SK-N-SH treated with all-trans-retinoic acid at 6 μM for 48 hours (cell line): ENCODE data around the gene FUNDC2.

Experiments used
- ATAC-seq: fragments of 200-7000 bp; cut with Tn5 transposase; 3 replicates; pipeline ENCODE4 v1.9.1; 2020; ENCODE audit warnings: mild to moderate bottlenecking, moderate library complexity
- ARNTL ChIP-seq: fragments of 450-650 bp; formaldehyde crosslinking; IDR thresholded peaks from 2 replicates; pipeline ENCODE4 v1.5.0; 2020; ENCODE audit warnings: low read depth, mild to moderate bottlenecking, moderate library complexity, borderline replicate concordance
- BACH2 ChIP-seq: fragments of 250-450 bp; sonication (Bioruptor Pico); IDR thresholded peaks from 2 replicates; pipeline ENCODE4 v1.9.0; 2021; ENCODE audit warnings: mild to moderate bottlenecking, borderline replicate concordance
- CREB5 ChIP-seq: fragments of 250-450 bp; sonication (Bioruptor Pico); IDR thresholded peaks from 2 replicates; pipeline ENCODE4 v1.5.1; 2020; ENCODE audit warnings: low read depth, mild to moderate bottlenecking, moderate library complexity
- CSDC2 ChIP-seq: fragments of 250-450 bp; sonication (Bioruptor Pico); IDR thresholded peaks from 2 replicates; pipeline ENCODE4 v1.5.0; 2020; ENCODE audit warnings: mild to moderate bottlenecking, moderate library complexity
- CSRNP3 ChIP-seq: fragments of 250-450 bp; sonication (Bioruptor Pico); IDR thresholded peaks from 2 replicates; pipeline ENCODE4 v1.5.1; 2021; ENCODE audit warnings: mild to moderate bottlenecking, moderate library complexity
- ESRRG ChIP-seq: fragments of 250-450 bp; sonication (Bioruptor Pico); IDR thresholded peaks from 2 replicates; pipeline ENCODE4 v1.6.1; 2021; ENCODE audit warnings: mild to moderate bottlenecking
- GLIS3 ChIP-seq: fragments of 250-450 bp; sonication (Bioruptor Pico); IDR thresholded peaks from 2 replicates; pipeline ENCODE4 v1.5.0; 2020; ENCODE audit warnings: mild to moderate bottlenecking, moderate library complexity
- OSR1 ChIP-seq: fragments of 250-450 bp; sonication (Bioruptor Pico); IDR thresholded peaks from 2 replicates; pipeline ENCODE4 v1.8.0; 2022; ENCODE audit warnings: moderate library complexity, mild to moderate bottlenecking, inconsistent platforms
- PATZ1 ChIP-seq: fragments of 250-450 bp; sonication (Bioruptor Pico); IDR thresholded peaks from 2 replicates; pipeline ENCODE4 v1.8.0; 2020; ENCODE audit warnings: mild to moderate bottlenecking, moderate library complexity, borderline replicate concordance
- POU6F1 ChIP-seq: fragments of 250-450 bp; sonication (Bioruptor Pico); IDR thresholded peaks from 2 replicates; pipeline ENCODE4 v1.8.0; 2021; ENCODE audit warnings: low read depth, mild to moderate bottlenecking, moderate library complexity, borderline replicate concordance
- PPARA ChIP-seq: fragments of 250-450 bp; sonication (Bioruptor Pico); IDR thresholded peaks from 2 replicates; pipeline ENCODE4 v1.5.0; 2020; ENCODE audit warnings: mild to moderate bottlenecking, borderline replicate concordance
- RARB ChIP-seq: fragments of 250-450 bp; sonication (Bioruptor Pico); IDR thresholded peaks from 2 replicates; pipeline ENCODE4 v1.8.0; 2021; ENCODE audit warnings: mild to moderate bottlenecking, moderate library complexity
- TCF4 ChIP-seq: fragments of 250-450 bp; sonication (Bioruptor Pico); IDR thresholded peaks from 2 replicates; pipeline ENCODE4 v1.8.0; 2021; ENCODE audit warnings: mild to moderate bottlenecking, moderate library complexity, borderline replicate concordance
- TOX ChIP-seq: fragments of 250-450 bp; sonication (Bioruptor Pico); IDR thresholded peaks from 2 replicates; pipeline ENCODE4 v1.8.0; 2021; ENCODE audit warnings: mild to moderate bottlenecking, moderate library complexity, borderline replicate concordance
- TSHZ2 ChIP-seq: fragments of 250-450 bp; sonication (Bioruptor Pico); IDR thresholded peaks from 2 replicates; pipeline ENCODE4 v1.5.0; 2020; ENCODE audit warnings: mild to moderate bottlenecking, moderate library complexity
- ZC3H10 ChIP-seq: fragments of 250-450 bp; sonication (Bioruptor Pico); IDR thresholded peaks from 2 replicates; pipeline ENCODE4 v1.5.1; 2021; ENCODE audit warnings: mild to moderate bottlenecking, moderate library complexity
- ZFP3 ChIP-seq: fragments of 250-450 bp; sonication (Bioruptor Pico); IDR thresholded peaks from 2 replicates; pipeline ENCODE4 v1.5.0; 2020; ENCODE audit warnings: mild to moderate bottlenecking, moderate library complexity
- ZFP30 ChIP-seq: fragments of 450-650 bp; formaldehyde crosslinking; IDR thresholded peaks from 2 replicates; pipeline ENCODE4 v1.5.0; 2022; ENCODE audit warnings: mild to moderate bottlenecking, moderate library complexity
- ZNF565 ChIP-seq: fragments of 450-650 bp; formaldehyde crosslinking; conservative IDR thresholded peaks from 2 replicates; pipeline ENCODE4 v1.5.0; 2020; ENCODE audit warnings: low read depth, mild to moderate bottlenecking, moderate library complexity
- ZNF8 ChIP-seq: fragments of 450-650 bp; formaldehyde crosslinking; IDR thresholded peaks from 2 replicates; pipeline ENCODE4 v1.5.0; 2020; ENCODE audit warnings: mild to moderate bottlenecking, moderate library complexity

FUNDC2 gene

GRCh38 chrX:154988719-154989118 lies 37.9 kb upstream of the FUNDC2 start:
- no peak for TF ChIP-seq OSR1 (CRISPR knock-in tag)
- no peak for TF ChIP-seq POU6F1
- TF ChIP-seq, all 23 proteins: peak for 0
- ATAC-seq: no peak

- ATAC-seq: no peak
- TF ChIP-seq RARB (CRISPR knock-in tag) (no peak), ZC3H10 (CRISPR knock-in tag) (no peak), CREB5 (CRISPR knock-in tag) (no peak), ESRRG (CRISPR knock-in tag) (no peak), BACH2 (CRISPR knock-in tag) (no peak), ZNF565 (CRISPR knock-in tag) (no peak), POU6F1 (no peak), ZNF8 (no peak), ZFP3 (CRISPR knock-in tag) (no peak), CSDC2 (CRISPR knock-in tag) (no peak), TCF4 (CRISPR knock-in tag) (no peak)
Measured at GRCh38 chrX:154990496-154990895, 36.1 kb upstream of the FUNDC2 start.

GRCh38 chrX:154991039-154991438 lies 35.6 kb upstream of the FUNDC2 start:
- ATAC-seq: no peak

More at GRCh38 chrX:154991039-154991438, 35.6 kb upstream of the FUNDC2 start:
- TF ChIP-seq PATZ1 (CRISPR knock-in tag) (no peak), TSHZ2 (no peak), ARNTL (no peak), POU6F1 (no peak), OSR1 (CRISPR knock-in tag) (no peak), ZFP30 (no peak), TCF4 (CRISPR knock-in tag) (no peak), TOX (no peak), RARB (CRISPR knock-in tag) (no peak), CSRNP3 (CRISPR knock-in tag) (no peak), ZNF565 (CRISPR knock-in tag) (no peak), GLIS3 (CRISPR knock-in tag) (no peak), ESRRG (CRISPR knock-in tag) (no peak), CREB5 (CRISPR knock-in tag) (no peak), PPARA (CRISPR knock-in tag) (no peak)
